HG02678 (cell line): ENCODE data around the gene NKX2-1.
"Not testable (repeated sequence)": the region's sequence is repeated elsewhere in the genome, so short reads cannot be mapped to it uniquely, and the experiment has no call there.

Source experiments
- ATAC-seq: cut with Tn5 transposase; IDR thresholded peaks from one replicate; pipeline ENCODE4 v1.9.1; 2021; ENCODE audit warnings: mild to moderate bottlenecking, moderate library complexity; ENCODE audit not compliant: unreplicated experiment

Gene NKX2-1

GRCh38 chr14:36505892-36506731 is 13.9 kb downstream of the NKX2-1 start:
- ATAC-seq, result no peak

- no peak for ATAC-seq
These were observed 14.7 kb downstream of the NKX2-1 start for GRCh38 chr14:36505181-36505815.

- ATAC-seq, result no peak
These were observed 15.3 kb downstream of the NKX2-1 start for GRCh38 chr14:36504771-36505175.

GRCh38 chr14:36503771-36504741 is 16.0 kb downstream of the NKX2-1 start:
- ATAC-seq, result no peak

- ATAC-seq, result no peak
These were observed 17.2 kb downstream of the NKX2-1 start for GRCh38 chr14:36502558-36503508.

GRCh38 chr14:36498938-36499337 is 21.1 kb downstream of the NKX2-1 start:
- ATAC-seq, result no peak

GRCh38 chr14:36496346-36496745 is 23.7 kb downstream of the NKX2-1 start:
- ATAC-seq, result no peak

- ATAC-seq, result no peak
These were observed 24.4 kb downstream of the NKX2-1 start for GRCh38 chr14:36495666-36496065.

GRCh38 chr14:36493761-36494160 is 26.3 kb downstream of the NKX2-1 start:
- no peak for ATAC-seq

GRCh38 chr14:36485773-36486172 is 34.3 kb downstream of the NKX2-1 start:
- no peak for ATAC-seq

- no peak for ATAC-seq
These were observed 40.7 kb downstream of the NKX2-1 start for GRCh38 chr14:36479344-36479743.

- no peak for ATAC-seq
These were observed 41.2 kb downstream of the NKX2-1 start for GRCh38 chr14:36478782-36479181.

GRCh38 chr14:36477266-36477665 is 42.8 kb downstream of the NKX2-1 start:
- no peak for ATAC-seq

GRCh38 chr14:36476061-36476460 is 44.0 kb downstream of the NKX2-1 start:
- ATAC-seq, result not testable (repeated sequence)

- ATAC-seq, result no peak
These were observed 45.4 kb downstream of the NKX2-1 start for GRCh38 chr14:36474593-36474992.

- no peak for ATAC-seq
These were observed 48.6 kb downstream of the NKX2-1 start for GRCh38 chr14:36471431-36471830.

- no peak for ATAC-seq
These were observed 52.7 kb downstream of the NKX2-1 start for GRCh38 chr14:36467332-36467731.
